ENCODE measurements around the gene TXK.

TXK gene

DNA sequence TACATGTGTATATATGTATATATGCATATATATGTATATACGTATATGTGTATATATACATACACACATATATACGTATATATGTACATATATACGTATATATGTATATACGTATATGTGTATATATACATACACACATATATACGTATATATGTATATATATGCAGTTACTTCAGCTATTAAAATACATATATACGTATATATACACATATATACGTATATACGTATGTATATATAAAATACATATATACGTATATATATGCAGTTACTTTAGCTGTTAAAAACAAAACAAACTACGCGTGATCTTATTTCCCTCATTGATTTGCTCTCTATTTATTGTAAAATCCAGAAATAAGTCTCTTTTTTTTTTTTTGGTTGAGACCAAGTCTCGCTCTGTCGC, 13.9 kb downstream of the TXK start:
- Histone ChIP-seq H3K4me3 (ENCODE audit: low read depth, low read length) (no peak overlapping the region), H3K27me3 (ENCODE audit: control insufficient read depth, insufficient read depth, low read length) (no peaks in the 10 kb centered on the region), H3K9me3 (ENCODE audit: control insufficient read depth, insufficient read depth, low read length) (no peaks in the 10 kb centered on the region), H3K9ac (ENCODE audit: low read depth, low read length) (no peak overlapping the region), H3K4me1 (ENCODE audit: control insufficient read depth, insufficient read depth, low read length) (peaks cover 3% of the 10 kb centered on the region; the same call in 1 of the 2 replicates), H3K36me3 (ENCODE audit: control insufficient read depth, insufficient read depth, low read length) (no peaks in the 10 kb centered on the region), H3K27ac (ENCODE audit: low read depth, low read length) (no peak overlapping the region)

GRCh38 chr4:48119646-48120045, 14.4 kb downstream of the TXK start:
- H3K27me3 ChIP-seq (ENCODE audit: control insufficient read depth, insufficient read depth, low read length): no peaks in the 10 kb centered on the region
- no peak overlapping the region for H3K27ac ChIP-seq (ENCODE audit: low read depth, low read length)
- H3K9me3 ChIP-seq (ENCODE audit: control insufficient read depth, insufficient read depth, low read length): no peaks in the 10 kb centered on the region

GRCh38 chr4:48118081-48118480, 16.0 kb downstream of the TXK start:
- no peak overlapping the region for H3K4me3 ChIP-seq (ENCODE audit: low read depth, low read length)
- H3K9ac ChIP-seq (ENCODE audit: low read depth, low read length): no peak overlapping the region
- H3K4me1 ChIP-seq (ENCODE audit: control insufficient read depth, insufficient read depth, low read length): peaks cover 9% of the 10 kb centered on the region
- H3K27ac ChIP-seq (ENCODE audit: low read depth, low read length): no peak overlapping the region
- H3K27me3 ChIP-seq (ENCODE audit: control insufficient read depth, insufficient read depth, low read length): no peaks in the 10 kb centered on the region
- no peaks in the 10 kb centered on the region for H3K36me3 ChIP-seq (ENCODE audit: control insufficient read depth, insufficient read depth, low read length)
- H3K9me3 ChIP-seq (ENCODE audit: control insufficient read depth, insufficient read depth, low read length): no peaks in the 10 kb centered on the region

More at GRCh38 chr4:48119646-48120045, 14.4 kb downstream of the TXK start:
- Histone ChIP-seq H3K9ac (ENCODE audit: low read depth, low read length) (no peak overlapping the region), H3K4me1 (ENCODE audit: control insufficient read depth, insufficient read depth, low read length) (no peaks in the 10 kb centered on the region), H3K4me3 (ENCODE audit: low read depth, low read length) (no peak overlapping the region), H3K36me3 (ENCODE audit: control insufficient read depth, insufficient read depth, low read length) (no peaks in the 10 kb centered on the region)

GRCh38 chr4:48116582-48116981, 17.5 kb downstream of the TXK start:
- Histone ChIP-seq H3K4me3 (ENCODE audit: low read depth, low read length) (no peak overlapping the region), H3K36me3 (ENCODE audit: control insufficient read depth, insufficient read depth, low read length) (no peaks in the 10 kb centered on the region), H3K9me3 (ENCODE audit: control insufficient read depth, insufficient read depth, low read length) (no peaks in the 10 kb centered on the region), H3K9ac (ENCODE audit: low read depth, low read length) (no peak overlapping the region), H3K27me3 (ENCODE audit: control insufficient read depth, insufficient read depth, low read length) (no peaks in the 10 kb centered on the region), H3K4me1 (ENCODE audit: control insufficient read depth, insufficient read depth, low read length) (peaks cover 20% of the 10 kb centered on the region), H3K27ac (ENCODE audit: low read depth, low read length) (no peak overlapping the region)

DNA sequence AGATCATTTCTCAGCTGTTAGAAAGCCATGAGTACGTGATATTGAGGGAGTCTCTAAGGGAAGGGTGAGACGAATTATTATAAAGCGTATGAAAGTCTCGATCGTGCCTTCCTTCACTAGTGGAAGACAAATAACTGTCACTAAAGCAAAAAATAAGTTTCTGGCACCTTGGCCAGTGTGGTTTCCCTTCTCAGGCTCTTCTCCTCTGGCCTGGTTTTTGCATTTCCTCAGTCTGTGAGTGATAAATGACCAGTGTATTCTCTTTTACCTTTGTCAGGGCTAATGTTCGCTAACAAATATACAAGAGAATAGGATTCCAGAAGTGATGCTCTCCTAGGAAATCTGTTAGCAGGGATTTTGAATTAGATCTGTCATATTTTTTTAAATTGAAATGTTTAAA, 19.6 kb downstream of the TXK start:
- H3K9me3 ChIP-seq (ENCODE audit: control insufficient read depth, insufficient read depth, low read length): no peaks in the 10 kb centered on the region
- no peak overlapping the region for H3K4me3 ChIP-seq (ENCODE audit: low read depth, low read length)
- peaks cover 38% of the 10 kb centered on the region for H3K4me1 ChIP-seq (ENCODE audit: control insufficient read depth, insufficient read depth, low read length)
- H3K27ac ChIP-seq (ENCODE audit: low read depth, low read length): no peak overlapping the region
- H3K36me3 ChIP-seq (ENCODE audit: control insufficient read depth, insufficient read depth, low read length): no peaks in the 10 kb centered on the region
- H3K9ac ChIP-seq (ENCODE audit: low read depth, low read length): no peak overlapping the region
- H3K27me3 ChIP-seq (ENCODE audit: control insufficient read depth, insufficient read depth, low read length): no peaks in the 10 kb centered on the region

- Histone ChIP-seq H3K9me3 (ENCODE audit: control insufficient read depth, insufficient read depth, low read length) (no peaks in the 10 kb centered on the region), H3K27me3 (ENCODE audit: control insufficient read depth, insufficient read depth, low read length) (no peaks in the 10 kb centered on the region), H3K4me3 (ENCODE audit: low read depth, low read length) (no peak overlapping the region), H3K4me1 (ENCODE audit: control insufficient read depth, insufficient read depth, low read length) (peaks cover 42% of the 10 kb centered on the region), H3K27ac (ENCODE audit: low read depth, low read length) (peak overlapping the region; percentile 31), H3K9ac (ENCODE audit: low read depth, low read length) (no peak overlapping the region), H3K36me3 (ENCODE audit: control insufficient read depth, insufficient read depth, low read length) (no peaks in the 10 kb centered on the region)
Measured at GRCh38 chr4:48112017-48112667, 21.9 kb downstream of the TXK start.

DNA sequence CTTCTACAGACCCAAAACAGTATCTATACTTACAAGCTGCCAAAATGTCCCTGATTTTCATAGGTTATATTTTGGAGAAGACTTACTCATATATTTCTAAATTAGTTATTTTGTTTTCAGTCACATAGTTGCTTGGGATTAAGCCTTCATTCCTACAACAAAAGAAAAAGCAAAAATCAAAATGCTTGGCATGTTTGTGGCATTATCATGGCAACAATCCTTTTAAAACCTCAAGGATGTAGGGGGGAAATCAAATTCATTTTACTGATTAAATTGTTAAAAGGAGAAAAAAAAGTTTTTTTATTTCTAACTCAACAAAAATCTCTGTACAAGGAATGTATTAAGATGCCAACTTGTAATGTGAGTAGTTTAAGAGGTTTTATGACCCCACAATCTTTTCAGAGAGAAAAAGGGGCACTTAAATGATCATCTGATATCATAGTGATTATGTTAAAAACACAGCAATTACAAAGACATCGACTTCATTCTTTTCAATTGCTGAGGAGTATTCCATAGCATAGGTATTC, 23.5 kb downstream of the TXK start:
- Histone ChIP-seq H3K36me3 (ENCODE audit: control insufficient read depth, insufficient read depth, low read length) (no peaks in the 10 kb centered on the region), H3K4me3 (ENCODE audit: low read depth, low read length) (no peak overlapping the region), H3K9me3 (ENCODE audit: control insufficient read depth, insufficient read depth, low read length) (no peaks in the 10 kb centered on the region), H3K27ac (ENCODE audit: low read depth, low read length) (no peak overlapping the region), H3K27me3 (ENCODE audit: control insufficient read depth, insufficient read depth, low read length) (no peaks in the 10 kb centered on the region), H3K9ac (ENCODE audit: low read depth, low read length) (no peak overlapping the region), H3K4me1 (ENCODE audit: control insufficient read depth, insufficient read depth, low read length) (peaks cover 42% of the 10 kb centered on the region)

GRCh38 chr4:48109413-48110263, 24.4 kb downstream of the TXK start:
- peaks cover 42% of the 10 kb centered on the region for H3K4me1 ChIP-seq (ENCODE audit: control insufficient read depth, insufficient read depth, low read length)
- H3K27ac ChIP-seq (ENCODE audit: low read depth, low read length): no peak overlapping the region
- H3K9ac ChIP-seq (ENCODE audit: low read depth, low read length): no peak overlapping the region
- H3K36me3 ChIP-seq (ENCODE audit: control insufficient read depth, insufficient read depth, low read length): no peaks in the 10 kb centered on the region
- no peak overlapping the region for H3K4me3 ChIP-seq (ENCODE audit: low read depth, low read length)
- no peaks in the 10 kb centered on the region for H3K9me3 ChIP-seq (ENCODE audit: control insufficient read depth, insufficient read depth, low read length)
- H3K27me3 ChIP-seq (ENCODE audit: control insufficient read depth, insufficient read depth, low read length): no peaks in the 10 kb centered on the region

- no peaks in the 10 kb centered on the region for H3K9me3 ChIP-seq (ENCODE audit: control insufficient read depth, insufficient read depth, low read length)
- H3K4me1 ChIP-seq (ENCODE audit: control insufficient read depth, insufficient read depth, low read length): peaks cover 32% of the 10 kb centered on the region
- H3K9ac ChIP-seq (ENCODE audit: low read depth, low read length): no peak overlapping the region
- no peaks in the 10 kb centered on the region for H3K27me3 ChIP-seq (ENCODE audit: control insufficient read depth, insufficient read depth, low read length)
- H3K36me3 ChIP-seq (ENCODE audit: control insufficient read depth, insufficient read depth, low read length): no peaks in the 10 kb centered on the region
- no peak overlapping the region for H3K27ac ChIP-seq (ENCODE audit: low read depth, low read length)
- no peak overlapping the region for H3K4me3 ChIP-seq (ENCODE audit: low read depth, low read length)
Measured at GRCh38 chr4:48108309-48109073, 25.6 kb downstream of the TXK start.

- Histone ChIP-seq H3K27ac (ENCODE audit: low read depth, low read length) (no peak overlapping the region), H3K4me1 (ENCODE audit: control insufficient read depth, insufficient read depth, low read length) (peaks cover 12% of the 10 kb centered on the region), H3K36me3 (ENCODE audit: control insufficient read depth, insufficient read depth, low read length) (no peaks in the 10 kb centered on the region), H3K27me3 (ENCODE audit: control insufficient read depth, insufficient read depth, low read length) (no peaks in the 10 kb centered on the region), H3K9ac (ENCODE audit: low read depth, low read length) (no peak overlapping the region), H3K9me3 (ENCODE audit: control insufficient read depth, insufficient read depth, low read length) (no peaks in the 10 kb centered on the region), H3K4me3 (ENCODE audit: low read depth, low read length) (no peak overlapping the region)
Measured at GRCh38 chr4:48105230-48105629, 28.8 kb downstream of the TXK start.
